Measurements from ENCODE around the gene PANK1.
A peak's percentile ranks its signal among the peaks of the same experiment; 100 is the strongest.
"Not testable (repeated sequence)": the region's sequence is repeated elsewhere in the genome, so short reads cannot be mapped to it uniquely, and the experiment has no call there.

PANK1 gene

GRCh38 chr10:89651916-89652573 is 7.0 kb upstream of the PANK1 start:
- no peak for DNase-seq (ENCODE audit: low read depth)

GRCh38 chr10:89651205-89651915 is 6.3 kb upstream of the PANK1 start:
- DNase-seq (ENCODE audit: low read depth) = no peak

- DNase-seq (ENCODE audit: low read depth) = no peak
Observed at GRCh38 chr10:89649051-89649450, 4.0 kb upstream of the PANK1 start.

GRCh38 chr10:89648074-89648473 is 3.0 kb upstream of the PANK1 start:
- no peak for DNase-seq (ENCODE audit: low read depth)

GRCh38 chr10:89646889-89647657 is 2.0 kb upstream of the PANK1 start:
- no peak for DNase-seq (ENCODE audit: low read depth)

- no peak for DNase-seq (ENCODE audit: low read depth)
Observed at GRCh38 chr10:89645742-89646172, 715 bp upstream of the PANK1 start.

GRCh38 chr10:89644691-89644966 is 413 bp downstream of the PANK1 start:
- peak; percentile 2 for DNase-seq (ENCODE audit: low read depth)

- DNase-seq (ENCODE audit: low read depth) = peak; percentile 27
Observed at GRCh38 chr10:89643812-89644690, 991 bp downstream of the PANK1 start.

- no peak for DNase-seq (ENCODE audit: low read depth)
Observed at GRCh38 chr10:89643431-89643811, 1.6 kb downstream of the PANK1 start.

GRCh38 chr10:89642193-89642592 is 2.8 kb downstream of the PANK1 start:
- DNase-seq (ENCODE audit: low read depth) = no peak

GRCh38 chr10:89640241-89640640 is 4.8 kb downstream of the PANK1 start:
- DNase-seq (ENCODE audit: low read depth) = no peak

- DNase-seq (ENCODE audit: low read depth) = no peak
Observed at GRCh38 chr10:89639326-89639725, 5.7 kb downstream of the PANK1 start.

- no peak for DNase-seq (ENCODE audit: low read depth)
Observed at GRCh38 chr10:89637113-89637512, 7.9 kb downstream of the PANK1 start.

GRCh38 chr10:89634637-89635036 is 10.4 kb downstream of the PANK1 start:
- DNase-seq (ENCODE audit: low read depth) = no peak

GRCh38 chr10:89633484-89633883 is 11.6 kb downstream of the PANK1 start:
- DNase-seq (ENCODE audit: low read depth) = no peak

- no peak for DNase-seq (ENCODE audit: low read depth)
Observed at GRCh38 chr10:89632824-89633223, 12.2 kb downstream of the PANK1 start.

GRCh38 chr10:89627830-89628229 is 17.2 kb downstream of the PANK1 start:
- DNase-seq (ENCODE audit: low read depth) = no peak

- DNase-seq (ENCODE audit: low read depth) = no peak
Observed at GRCh38 chr10:89625041-89625765, 19.8 kb downstream of the PANK1 start.

- DNase-seq (ENCODE audit: low read depth) = no peak
Observed at GRCh38 chr10:89624020-89624419, 21.0 kb downstream of the PANK1 start.

- DNase-seq (ENCODE audit: low read depth) = no peak
Observed at GRCh38 chr10:89622151-89622550, 22.9 kb downstream of the PANK1 start.

GRCh38 chr10:89621438-89621837 is 23.6 kb downstream of the PANK1 start:
- DNase-seq (ENCODE audit: low read depth) = no peak

GRCh38 chr10:89620296-89620695 is 24.7 kb downstream of the PANK1 start:
- not testable (repeated sequence) for DNase-seq (ENCODE audit: low read depth)

Data from activated T-cell treated with anti-CD3 and anti-CD28 coated beads for 1 hour (primary cell).